Sigmoid colon (tissue), 7 donors: ENCODE data around the gene LAMTOR2. TPM values are rescaled to one million over a fixed set of nuclear protein-coding genes. Genes with fewer than 3 reads are reported as not detected.

ENCODE experiments used
- DNase-seq: peaks from one replicate; pipeline ENCODE4 v3.0.0-alpha.2; 2019
- H3K27ac ChIP-seq, 4 donors: fragments of 200-600 bp; sonication (generic); one replicate each; pipeline ENCODE4 v1.5.1; 2016 to 2019; ENCODE audit warnings: mild to moderate bottlenecking in 1 of 4
- H3K27me3 ChIP-seq, 3 donors: fragments of 200-600 bp; sonication (generic); one replicate each; pipeline ENCODE4 v1.5.1; 2019; ENCODE audit warnings: mild to moderate bottlenecking in 1 of 3
- H3K36me3 ChIP-seq, 4 donors: fragments of 200-600 bp; sonication (generic); one replicate each; pipeline ENCODE4 v1.5.1; 2016 to 2019
- H3K4me1 ChIP-seq, 4 donors: fragments of 200-600 bp; sonication (generic); one replicate each; pipeline ENCODE4 v1.5.1; 2017 to 2019
- H3K4me3 ChIP-seq, 4 donors: fragments of 200-600 bp; sonication (generic); one replicate each; pipeline ENCODE4 v1.5.1; 2017 to 2019; ENCODE audit warnings: mild to moderate bottlenecking in 2 of 4, moderate library complexity in 1 of 4
- H3K9me3 ChIP-seq, 4 donors: fragments of 200-600 bp in 3 of 4; sonication (generic) in 3 of 4; one replicate each; pipeline versions ENCODE4 v1.5.1 to v1.6.1; 2013 to 2019
- CTCF ChIP-seq, 4 experiments: fragments of 450-650 bp in 3 of 4; fragments of 200-600 bp in 1 of 4; IDR thresholded peaks; one replicate each; pipeline ENCODE4 v1.5.1; 2016 to 2019; ENCODE audit warnings: antibody characterized with exemption in 4 of 4, mild to moderate bottlenecking in 3 of 4, moderate library complexity in 2 of 4
- EP300 ChIP-seq, 4 donors: sonication (generic); formaldehyde crosslinking; IDR thresholded peaks; one replicate each; pipeline ENCODE4 v1.6.1; 2017; ENCODE audit warnings: antibody characterized with exemption in 4 of 4
- POLR2A ChIP-seq, 2 donors: fragments of 450-650 bp; IDR thresholded peaks; one replicate each; pipeline ENCODE4 v1.6.1; 2016; ENCODE audit warnings: antibody characterized with exemption in 2 of 2, mild to moderate bottlenecking in 2 of 2, moderate library complexity in 2 of 2
- POLR2AphosphoS5 ChIP-seq, 4 donors: sonication (generic); formaldehyde crosslinking; IDR thresholded peaks; one replicate each; pipeline ENCODE4 v1.6.1; 2017; ENCODE audit warnings: antibody characterized with exemption in 4 of 4
- WGBS, 2 donors: extraction: QIAGEN DNeasy Blood & Tissue Kit; methylation state at CpG; one replicate each; pipeline ENCODE4 v1.1.7; 2013; 5-methylcytosine and 5-hydroxymethylcytosine counted together
- intact Hi-C: fragments of 100-400 bp; cut with DNase I; formaldehyde crosslinking; loops from one replicate; pipeline ENCODE4 v1.15.1; 2023
- polyA plus RNA-seq, 3 donors: library from polyadenylated mRNA; stranded (reverse); fragments of 200-250 nt; gene quantifications; one replicate each; pipeline ENCODE4 v1.2.3, GENCODE V29; 2013
- total RNA-seq, 4 donors: library from RNA; depleted of rRNA; stranded (reverse); fragments of >200 nt; gene quantifications; one replicate each; pipeline ENCODE4 v1.1.0, GENCODE V29; 2016
- donor health status: healthy with polysubstance abuse.
- donor health status: Bipolar disorder and iron deficiency.
- donor health status: healthy.

Gene LAMTOR2
- total and polyA plus RNA-seq, 7 donors = 55.4 to 245 (median 86.4) TPM

GRCh38 chr1:156073740-156074139 lies 19.2 kb downstream of the LAMTOR2 start:
- intact Hi-C loops = no loop called here
- H3K4me1 ChIP-seq = peaks cover 0 to 16% (median 12%) of the 10 kb centered on the region in 4 donors
- no peak overlapping the region for H3K27ac ChIP-seq
- no peak for DNase-seq
- peaks cover 0 to 13% (median 0%) of the 10 kb centered on the region in 3 donors for H3K27me3 ChIP-seq
- H3K36me3 ChIP-seq = no peaks in the 10 kb centered on the region
- 71 to 72% methylated on average over 5 of the region's 5 CpGs for WGBS, 2 donors
- H3K9me3 ChIP-seq = no peaks in the 10 kb centered on the region
- H3K4me3 ChIP-seq = no peak overlapping the region
- TF ChIP-seq POLR2A (IDR thresholded peaks at IDR 0.05) (no peak), CTCF (IDR thresholded peaks at IDR 0.05) (no peak), POLR2AphosphoS5 (IDR thresholded peaks at IDR 0.05) (no peak), EP300 (IDR thresholded peaks at IDR 0.05) (no peak)

- H3K27me3 ChIP-seq = peaks cover 0 to 13% (median 0%) of the 10 kb centered on the region in 3 donors
- no peak for TF ChIP-seq CTCF (IDR thresholded peaks at IDR 0.05)
- no peak for TF ChIP-seq POLR2A (IDR thresholded peaks at IDR 0.05)
- no peak for TF ChIP-seq POLR2AphosphoS5 (IDR thresholded peaks at IDR 0.05)
- no peak for TF ChIP-seq EP300 (IDR thresholded peaks at IDR 0.05)
- no peak for DNase-seq
- no peak overlapping the region for H3K4me3 ChIP-seq
- H3K9me3 ChIP-seq = no peaks in the 10 kb centered on the region
- no peaks in the 10 kb centered on the region for H3K36me3 ChIP-seq
- WGBS, 2 donors = 50 to 66% methylated on average over 8 of the region's 8 CpGs
- intact Hi-C loops = no loop called here
- H3K4me1 ChIP-seq = peaks cover 0 to 16% (median 12%) of the 10 kb centered on the region in 4 donors
- H3K27ac ChIP-seq = no peak overlapping the region
Measured at GRCh38 chr1:156074661-156075060, 20.1 kb downstream of the LAMTOR2 start.

GRCh38 chr1:156075162-156075561 lies 20.6 kb downstream of the LAMTOR2 start:
- WGBS, 2 donors = 37 to 50% methylated on average over 3 of the region's 3 CpGs
- Histone ChIP-seq H3K9me3 (no peaks in the 10 kb centered on the region), H3K36me3 (no peaks in the 10 kb centered on the region), H3K27ac (no peak overlapping the region), H3K4me1 (peaks cover 0 to 16% (median 12%) of the 10 kb centered on the region in 4 donors), H3K27me3 (peaks cover 0 to 13% (median 0%) of the 10 kb centered on the region in 3 donors), H3K4me3 (no peak overlapping the region)
- TF ChIP-seq POLR2AphosphoS5 (IDR thresholded peaks at IDR 0.05) (no peak), EP300 (IDR thresholded peaks at IDR 0.05) (no peak), CTCF (IDR thresholded peaks at IDR 0.05) (no peak), POLR2A (IDR thresholded peaks at IDR 0.05) (no peak)
- intact Hi-C loops = no loop called here
- DNase-seq = no peak

- Histone ChIP-seq H3K4me1 (peaks cover 0 to 16% (median 12%) of the 10 kb centered on the region in 4 donors), H3K9me3 (no peaks in the 10 kb centered on the region), H3K36me3 (no peaks in the 10 kb centered on the region), H3K27ac (peak overlapping the region in 2 of 4 donors; percentile 59 to 73), H3K27me3 (peaks cover 0 to 9% (median 0%) of the 10 kb centered on the region in 3 donors), H3K4me3 (peak overlapping the region in 3 of 4 donors; percentile 48 to 71 (median 66))
- 73 to 76% methylated on average over 4 of the region's 4 CpGs for WGBS, 2 donors
- TF ChIP-seq EP300 (IDR thresholded peaks at IDR 0.05) (no peak), CTCF (IDR thresholded peaks at IDR 0.05) (no peak), POLR2A (IDR thresholded peaks at IDR 0.05) (no peak)
- intact Hi-C loops = no loop called here
- no peak for DNase-seq
Measured at GRCh38 chr1:156075775-156076204, 21.2 kb downstream of the LAMTOR2 start.
